NCI-H524 treated with DMSO at 0.1 percent for 48 hours (cell line): ENCODE measurements around the gene C3.

Source experiments
- DNase-seq: peaks from one replicate; lab custom pipeline; 2025; lab: John Stamatoyannopoulos, UW

The C3 gene

DNA sequence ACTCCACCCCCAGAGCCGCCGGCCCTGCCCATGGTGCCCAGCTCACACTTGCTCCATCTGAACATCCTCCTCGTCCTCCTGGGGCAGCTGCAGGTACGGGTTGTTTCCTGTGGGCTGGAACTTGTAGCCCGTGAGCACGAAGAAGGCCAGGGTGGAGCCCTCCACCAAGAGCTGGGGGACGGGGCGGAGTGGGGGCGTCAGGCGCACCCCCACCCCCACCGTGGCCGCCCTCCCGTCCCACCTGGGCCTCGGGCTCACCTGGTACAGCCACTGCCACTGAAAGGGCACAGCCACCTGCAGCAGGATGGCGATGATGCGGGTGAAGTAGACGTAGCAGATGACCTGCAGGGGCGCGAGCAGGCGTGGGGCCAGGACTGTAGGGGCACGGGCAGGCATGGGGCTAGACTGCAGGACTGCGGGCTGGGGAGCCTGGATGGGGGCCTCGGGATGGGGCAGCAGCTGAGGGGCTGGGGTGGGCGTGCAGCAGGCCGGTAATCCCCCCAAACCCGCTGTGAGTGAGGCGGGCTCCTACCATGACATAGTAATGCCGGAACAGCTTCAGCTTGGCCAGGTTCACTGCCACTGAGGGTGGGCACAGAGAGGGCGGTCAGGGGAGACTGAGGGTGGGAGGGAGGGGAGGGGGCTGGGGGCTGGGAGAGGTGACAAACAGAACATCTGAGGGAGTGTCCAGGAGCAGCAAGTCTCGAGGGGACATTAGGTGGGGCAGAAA is 10.7 kb upstream of the C3 start:
- DNase-seq, result no peak

DNA sequence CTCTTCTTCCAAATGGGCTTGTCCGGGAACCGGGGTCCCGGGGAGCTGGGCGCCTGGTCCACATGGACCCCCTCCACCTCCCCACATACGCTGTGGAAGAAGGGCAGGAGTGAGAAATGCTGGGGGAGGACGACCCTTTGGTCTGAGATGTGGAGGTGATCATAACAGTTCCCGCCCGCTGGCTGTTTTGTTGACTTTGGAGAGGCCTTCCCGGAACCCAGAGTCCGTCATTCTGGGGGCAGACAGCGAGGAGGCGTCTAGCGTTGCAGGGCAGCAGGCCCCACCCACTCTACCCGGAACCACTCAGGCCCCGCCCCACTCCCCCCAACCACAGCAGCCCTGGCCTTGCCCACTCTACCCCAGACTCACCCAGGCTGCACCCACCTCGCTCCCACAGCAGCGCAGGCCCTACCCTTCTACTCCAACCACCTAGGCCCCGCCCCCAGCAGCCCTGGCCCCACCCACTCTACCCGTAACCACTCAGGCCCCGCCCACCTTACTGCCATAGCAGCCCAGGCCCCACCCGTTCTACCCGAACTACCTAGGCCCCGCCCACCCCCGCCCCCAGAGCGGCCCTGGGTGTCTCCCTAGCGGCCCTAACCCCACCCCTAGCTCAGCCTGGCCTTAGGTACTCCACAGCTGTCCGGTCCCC is 9.8 kb upstream of the C3 start:
- DNase-seq, result no peak

DNA sequence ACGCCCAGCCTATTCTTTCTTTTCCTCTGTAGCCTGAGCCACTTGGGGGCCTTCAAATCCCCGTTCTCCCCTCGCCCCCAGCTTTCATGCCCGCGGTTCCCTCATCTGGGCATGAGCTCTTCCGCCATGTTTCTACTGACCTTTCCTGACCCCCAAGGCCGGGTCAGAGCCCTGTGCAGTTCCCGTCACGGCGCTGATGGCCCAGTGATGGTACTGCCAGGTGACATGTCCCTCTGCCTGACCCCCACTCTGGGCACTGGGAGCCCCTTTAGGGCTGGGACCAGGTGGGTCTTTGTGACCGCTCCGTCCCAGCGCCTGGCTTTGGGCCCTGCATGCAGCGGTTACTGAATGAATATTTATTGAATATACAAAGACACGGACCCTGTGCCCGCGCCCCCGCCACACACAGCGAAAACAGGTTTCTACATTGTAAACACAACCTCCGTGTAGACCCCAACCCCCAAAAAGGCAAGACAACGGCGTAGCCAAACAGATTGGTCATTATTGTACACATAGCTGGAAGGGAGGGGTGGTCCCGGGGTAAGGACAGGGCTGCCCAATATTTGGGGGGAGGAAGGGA is 9.2 kb upstream of the C3 start:
- DNase-seq, result no peak

DNA sequence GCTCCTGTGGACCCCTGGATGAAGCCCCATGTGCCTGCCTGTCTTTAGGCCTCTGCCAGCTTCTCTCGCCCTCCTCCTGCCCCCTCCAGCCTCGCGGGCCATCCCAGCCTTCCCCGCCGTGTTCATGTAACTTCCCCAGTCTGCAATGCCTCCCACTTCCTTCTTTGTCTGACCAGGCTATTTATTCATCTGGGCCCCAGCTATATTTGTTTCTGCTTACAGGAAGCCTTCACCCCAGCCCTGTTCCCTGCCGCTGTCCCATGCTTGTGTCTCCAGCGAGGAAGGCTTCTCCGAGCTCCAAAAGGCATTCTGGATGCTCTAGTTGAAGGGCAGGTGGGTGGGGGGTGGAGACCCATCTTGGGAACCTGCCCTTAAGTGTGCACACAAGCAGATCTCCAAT is 7.9 kb upstream of the C3 start:
- DNase-seq, result no peak

DNA sequence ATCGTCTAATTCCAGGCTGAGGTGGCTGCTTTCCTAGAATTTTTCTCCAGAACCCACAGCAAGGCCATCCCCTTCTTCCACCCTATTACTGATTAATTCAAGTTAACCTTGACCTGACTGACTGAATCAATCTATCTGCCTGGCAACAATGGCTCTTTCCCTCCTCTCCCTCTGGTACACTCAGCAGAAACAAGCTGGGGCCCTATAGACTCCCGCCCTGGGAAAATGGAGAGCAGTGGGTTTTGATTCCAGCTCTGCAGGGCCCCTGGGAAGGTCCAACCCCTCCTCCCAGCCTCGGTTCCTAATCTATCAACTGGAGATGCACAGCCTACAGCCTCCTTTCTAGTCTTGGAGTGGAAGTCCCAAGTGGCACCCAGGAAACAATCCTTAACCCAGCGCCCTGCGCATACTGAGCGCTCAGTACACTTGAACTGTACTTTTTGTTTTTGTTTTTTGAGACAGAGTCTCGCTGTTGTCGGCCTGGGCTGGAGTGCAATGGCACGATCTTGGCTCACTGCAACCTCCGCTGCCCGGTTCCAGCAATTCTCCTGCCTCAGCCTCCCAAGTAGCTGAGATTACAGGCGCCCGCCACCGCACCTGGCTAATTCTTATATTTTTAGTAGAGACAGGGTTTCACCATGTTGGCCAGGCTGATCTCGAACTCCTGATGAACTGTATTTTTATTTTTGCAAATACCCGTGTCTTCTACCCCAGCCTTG is 5.2 kb upstream of the C3 start:
- no peak for DNase-seq

DNA sequence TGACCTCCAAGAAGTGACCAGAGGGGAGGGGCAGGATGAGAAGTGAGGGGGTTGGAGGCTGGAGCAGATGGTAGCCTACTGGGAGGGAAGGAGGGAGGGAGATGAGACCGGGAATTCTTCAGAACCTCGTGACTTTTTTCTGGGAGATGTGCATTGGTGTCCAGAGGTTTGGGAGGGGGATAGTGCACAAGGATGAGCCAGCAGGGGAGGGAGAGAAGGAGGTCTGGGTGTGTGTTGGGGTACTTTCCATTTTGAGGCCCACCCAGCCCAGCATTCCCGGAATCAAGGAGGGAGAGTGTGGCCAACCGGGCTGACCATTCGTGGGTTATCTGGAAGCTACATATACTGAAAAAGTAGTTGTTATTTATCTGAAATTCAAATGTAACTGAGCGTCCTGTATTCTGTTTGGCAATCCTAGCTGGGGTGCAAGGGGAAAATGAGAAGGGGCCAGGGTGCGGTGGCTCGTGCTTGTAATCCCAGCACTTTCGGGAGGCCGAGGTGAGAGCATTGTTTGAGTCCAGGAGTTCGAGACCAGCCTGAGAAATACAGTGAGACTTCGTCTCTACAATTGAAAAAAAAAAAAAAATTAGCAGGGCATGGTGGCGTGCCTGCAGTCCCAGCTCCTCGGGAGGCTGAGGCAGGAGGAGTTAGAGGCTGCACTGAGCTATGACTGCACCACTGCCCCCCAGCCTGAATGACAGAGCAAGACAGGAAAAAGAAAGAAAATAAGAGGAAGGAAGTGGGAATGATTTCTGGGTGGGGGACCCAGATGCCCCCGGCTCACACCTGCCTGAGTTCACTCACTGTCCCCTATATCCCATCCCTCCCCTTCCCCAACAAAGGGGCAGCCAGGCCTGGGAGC is 4.4 kb upstream of the C3 start:
- no peak for DNase-seq

DNA sequence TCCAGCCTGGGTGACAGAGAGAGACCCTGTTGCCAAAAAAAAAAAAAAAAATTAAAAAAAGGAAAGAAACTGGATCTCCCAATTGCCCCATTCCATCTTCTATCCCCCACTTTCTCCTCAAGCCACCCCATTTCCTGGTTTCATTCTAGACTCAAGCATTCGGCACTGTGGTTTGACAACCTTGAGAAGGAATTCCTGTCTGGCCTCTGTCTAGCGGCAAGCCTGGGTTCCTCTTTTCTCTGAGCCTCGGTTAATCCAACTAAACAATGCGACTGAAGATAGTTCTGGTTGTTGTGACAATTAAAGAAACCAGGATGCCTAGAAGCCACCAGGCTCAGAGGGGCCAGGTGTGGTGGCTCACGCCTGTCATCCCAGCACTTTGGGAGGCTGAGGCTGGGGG is 3.3 kb upstream of the C3 start:
- DNase-seq, result no peak

DNA sequence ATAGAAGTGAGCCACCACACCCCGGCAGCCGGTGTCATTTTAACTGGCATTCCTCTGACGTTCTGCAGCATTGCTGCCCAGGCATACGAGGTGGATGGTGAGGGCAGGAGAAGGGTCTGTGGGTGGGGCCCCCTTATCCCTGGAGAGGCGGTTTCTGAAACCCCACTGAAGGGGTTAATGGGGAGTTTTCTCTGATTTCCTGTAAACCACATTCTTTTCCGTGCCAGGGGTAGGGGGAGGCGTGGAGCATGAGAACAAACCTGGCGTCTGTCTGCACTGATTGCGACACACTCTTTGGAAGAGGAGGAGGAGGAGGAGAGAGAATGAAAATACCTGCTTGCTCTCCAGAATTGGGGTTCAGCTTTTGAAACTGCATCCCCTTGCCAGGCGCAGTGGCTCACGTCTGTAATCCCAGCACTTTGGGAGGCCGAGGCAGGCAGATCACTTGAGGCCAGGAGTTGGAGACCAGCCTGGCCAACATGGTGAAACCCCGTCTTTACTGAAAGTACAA is 2.7 kb upstream of the C3 start:
- DNase-seq, result no peak

DNA sequence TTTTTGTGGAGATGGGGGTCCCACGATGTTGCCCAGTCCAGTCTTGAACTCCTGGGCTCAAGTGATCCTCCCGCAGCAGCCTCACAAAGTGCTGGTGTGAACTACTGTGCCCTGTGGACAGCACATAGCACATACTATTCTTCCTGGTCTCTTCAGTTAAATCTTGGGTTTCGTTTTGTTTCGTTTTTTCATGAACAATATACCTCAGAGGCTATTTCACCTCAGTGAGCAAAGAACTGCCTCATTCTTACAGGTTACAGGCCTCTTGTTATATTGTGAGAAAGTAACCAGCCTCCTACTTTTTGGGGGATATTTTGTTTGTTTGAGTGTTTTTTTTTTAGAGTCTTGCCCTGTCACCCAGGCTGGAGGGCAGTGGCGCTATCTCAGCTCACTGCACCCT is 1.3 kb upstream of the C3 start:
- no peak for DNase-seq

DNA sequence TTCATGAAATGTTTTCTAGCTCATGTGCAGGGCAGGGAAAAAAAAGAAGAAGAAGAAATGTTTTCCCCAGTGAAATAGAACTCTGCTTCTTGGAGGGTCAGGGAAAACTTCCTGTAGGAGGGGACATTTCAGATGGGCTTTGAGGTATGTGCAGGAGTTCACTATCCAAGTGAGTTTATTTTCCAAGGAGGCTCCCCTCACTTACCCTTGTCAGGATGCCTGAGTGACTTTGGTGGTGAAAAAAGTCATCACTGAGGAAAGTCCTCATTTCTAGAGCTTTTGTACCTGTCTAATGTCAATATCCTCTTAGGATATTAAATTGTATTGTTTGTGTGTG is 656 bp upstream of the C3 start:
- DNase-seq, result no peak

DNA sequence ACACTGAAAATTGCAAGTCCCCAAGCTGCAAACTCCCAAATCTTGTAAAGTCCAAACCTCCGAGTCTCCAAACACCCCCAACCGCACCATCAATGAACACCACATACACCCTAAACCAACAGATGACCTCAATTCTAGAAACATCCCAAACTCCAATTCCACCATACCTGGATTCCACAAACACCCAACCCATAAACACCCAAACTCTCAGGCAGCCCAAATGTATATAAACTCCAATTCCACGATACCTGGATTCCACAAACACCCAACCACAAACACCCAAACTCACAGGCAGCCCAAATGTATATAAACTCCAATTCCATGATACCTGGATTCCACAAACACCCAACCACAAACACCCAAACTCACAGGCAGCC is 470 bp downstream of the C3 start:
- no peak for DNase-seq

DNA sequence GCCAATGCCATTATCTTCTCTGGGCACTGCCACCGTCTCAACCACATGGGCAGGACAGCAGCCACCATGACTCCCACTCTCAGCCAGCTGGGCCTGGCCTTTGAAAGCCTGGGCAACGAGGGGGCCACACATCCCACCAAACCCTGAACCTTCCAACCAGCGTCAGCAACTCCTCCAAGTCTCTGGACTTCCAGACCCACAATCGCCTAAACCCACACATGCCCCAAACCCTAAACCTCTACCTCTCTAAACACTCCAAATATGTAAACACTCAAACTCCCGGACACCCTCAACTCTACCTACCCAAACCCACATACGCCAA is 949 bp downstream of the C3 start:
- no peak for DNase-seq

DNA sequence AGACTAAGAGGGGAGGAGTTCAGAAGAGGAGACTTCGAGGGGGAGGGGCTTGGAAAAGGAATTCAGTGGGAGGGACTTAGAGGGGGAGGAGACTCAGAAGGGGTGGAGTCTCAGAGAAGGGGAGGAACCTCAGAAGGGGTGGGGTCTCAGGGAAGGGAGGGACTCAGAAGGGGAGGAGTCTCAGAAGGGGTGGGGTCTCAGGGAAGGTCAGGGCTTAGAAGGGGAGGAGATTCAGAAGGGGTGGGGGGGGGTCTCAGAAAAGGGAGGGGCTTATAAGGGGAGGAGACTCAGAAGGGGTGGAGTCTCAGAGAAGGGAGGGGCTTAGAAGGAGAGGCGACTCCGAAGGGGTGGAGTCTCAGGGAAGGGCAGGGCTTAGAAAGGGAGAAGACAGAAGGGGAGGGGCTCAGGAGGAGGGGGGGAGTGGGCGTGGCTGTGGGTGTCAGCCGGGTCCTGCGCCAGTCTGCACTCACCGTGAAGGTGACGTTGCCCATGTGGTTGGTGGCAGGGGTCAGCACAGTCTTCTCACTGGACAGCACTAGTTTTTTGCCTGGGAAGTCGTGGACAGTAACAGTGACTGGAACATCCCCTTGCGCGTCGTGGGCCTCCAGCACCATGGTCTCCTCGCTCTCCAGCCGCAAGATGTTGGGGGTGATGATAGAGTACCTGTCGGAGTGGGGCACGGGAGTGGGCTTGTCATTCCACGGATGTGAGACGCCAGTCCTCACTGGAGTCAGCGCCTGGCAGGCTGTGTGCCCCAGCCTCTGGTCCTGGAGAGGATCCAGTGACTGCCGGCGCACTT is 1.5 kb downstream of the C3 start:
- no peak for DNase-seq

DNA sequence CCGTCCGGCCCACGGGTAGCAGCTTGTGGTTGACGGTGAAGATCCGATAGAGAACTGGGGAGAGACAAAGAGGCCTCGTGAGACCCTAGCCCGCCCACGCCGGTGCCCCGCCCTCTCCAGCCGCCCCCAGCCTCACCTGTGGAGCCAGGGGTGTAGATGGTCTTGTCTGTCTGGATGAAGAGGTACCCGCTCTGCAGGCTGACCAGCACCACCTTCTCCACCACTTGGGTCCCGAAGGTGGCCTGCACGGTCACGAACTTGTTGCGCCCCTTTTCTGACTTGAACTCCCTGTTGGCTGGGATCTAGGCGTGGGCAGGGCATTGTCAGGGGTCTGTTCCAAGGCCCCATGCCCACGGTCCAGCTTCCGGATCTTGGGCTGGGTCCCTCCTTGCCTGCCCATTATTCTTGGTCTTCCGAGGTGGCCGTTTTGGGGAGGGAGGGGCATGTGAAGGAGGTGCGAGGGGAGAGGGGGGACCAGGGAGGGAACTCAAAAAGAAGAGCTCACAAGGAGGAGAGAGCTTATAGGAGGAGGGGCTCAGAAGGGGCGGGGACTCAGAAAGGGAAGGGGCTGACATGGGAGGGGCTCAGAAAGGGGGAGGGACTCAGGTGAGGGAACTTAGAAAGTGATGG is 2.2 kb downstream of the C3 start:
- DNase-seq, result no peak

DNA sequence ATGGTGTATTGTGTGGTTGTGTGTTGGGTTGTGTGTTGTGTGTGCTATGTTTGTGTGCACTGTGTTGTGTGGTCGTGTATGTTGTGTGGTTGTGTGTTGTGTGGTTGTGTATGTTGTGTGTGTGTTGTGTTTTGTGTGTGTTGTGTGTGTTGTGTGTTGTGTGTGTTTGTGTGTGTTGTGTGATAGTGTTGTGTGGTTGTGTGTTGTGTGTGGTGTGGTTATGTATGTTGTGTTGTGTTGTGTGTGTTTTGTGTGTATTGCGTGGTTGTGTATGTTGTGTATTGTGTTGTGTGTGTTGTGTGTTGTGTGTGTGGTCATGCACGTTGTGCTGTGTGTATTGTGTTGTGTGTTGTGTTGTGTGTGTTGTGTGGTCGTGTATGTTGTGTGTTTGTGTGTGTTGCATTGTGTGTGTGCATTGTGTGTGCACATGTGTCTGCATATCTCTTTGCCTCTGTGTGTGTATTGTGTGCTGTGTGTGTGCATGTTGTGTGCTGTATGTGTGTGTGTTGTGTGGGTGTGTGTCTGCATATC is 2.9 kb downstream of the C3 start:
- no peak for DNase-seq

DNA sequence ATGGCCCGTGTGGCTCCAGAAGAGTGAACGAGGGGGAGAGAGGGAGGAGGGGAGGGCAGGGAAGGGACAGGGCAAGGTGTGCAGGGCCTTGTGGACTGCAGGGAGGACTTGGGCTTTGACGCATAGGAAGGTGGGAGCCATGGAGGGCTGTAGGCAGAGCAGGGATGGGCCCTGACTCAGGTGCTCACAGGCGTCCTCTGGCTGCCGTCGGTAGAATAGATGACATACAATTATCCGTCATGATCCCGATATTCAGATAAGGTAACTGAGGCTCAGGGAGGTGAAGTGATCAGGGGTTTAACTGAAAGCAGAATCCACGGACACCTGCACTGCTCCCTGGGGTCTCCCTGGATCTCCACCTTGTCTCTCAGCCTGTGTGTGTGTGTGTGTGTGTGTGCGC is 3.4 kb downstream of the C3 start:
- no peak for DNase-seq

DNA sequence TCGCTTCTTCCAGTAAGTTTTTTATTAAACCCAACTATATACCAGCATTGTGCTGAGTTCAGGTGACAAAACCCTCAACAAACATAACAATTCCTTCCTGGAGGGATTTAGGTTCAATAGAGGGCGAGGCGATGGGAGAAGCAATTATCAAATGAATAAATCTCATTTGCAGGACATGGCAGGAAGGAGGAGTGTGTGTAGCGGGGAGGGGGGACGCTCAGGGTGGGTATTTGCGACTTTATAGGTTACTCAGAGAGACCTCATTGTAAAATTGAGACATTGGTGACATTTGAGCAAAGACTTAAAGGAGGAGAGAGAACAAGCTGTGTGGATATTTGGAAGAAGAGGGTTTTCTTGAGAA is 3.9 kb downstream of the C3 start:
- no peak for DNase-seq

DNA sequence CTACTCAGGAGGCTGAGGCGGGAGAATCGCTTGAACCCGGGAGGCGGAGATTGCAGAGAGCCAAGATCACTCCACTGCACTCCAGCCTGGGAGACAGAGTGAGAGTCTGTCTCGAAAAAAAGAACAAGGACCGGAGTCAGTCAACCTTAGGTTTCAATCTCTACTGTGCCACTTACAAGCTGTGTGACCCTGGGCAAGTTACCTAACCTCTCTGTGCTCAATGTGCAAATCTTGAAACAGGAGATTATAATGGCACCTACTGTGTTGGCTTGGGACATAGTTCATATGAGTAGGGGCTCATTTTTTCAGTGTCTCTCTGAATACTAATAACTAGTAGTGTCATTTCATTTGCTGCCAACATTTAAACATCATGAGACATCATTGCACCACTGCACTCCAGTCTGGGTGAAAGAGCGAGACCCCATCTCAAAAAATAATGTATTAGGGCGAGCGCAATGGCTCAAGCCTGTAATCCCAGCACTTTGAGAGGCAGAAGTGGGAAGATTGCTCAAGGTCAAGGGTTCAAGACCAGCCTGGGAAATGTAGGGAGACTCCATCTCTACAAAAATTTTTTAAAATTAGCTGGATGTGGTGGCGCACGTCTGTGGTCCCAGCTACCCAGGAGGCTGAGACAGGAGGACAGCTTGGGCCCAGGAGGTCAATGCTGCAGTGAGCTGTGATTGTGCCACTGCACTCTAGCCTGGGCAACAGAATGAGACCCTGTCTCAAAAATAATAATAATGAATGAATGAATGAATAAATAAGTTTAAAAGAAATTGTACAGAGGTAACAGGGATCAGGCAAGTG is 5.5 kb downstream of the C3 start:
- no peak for DNase-seq

DNA sequence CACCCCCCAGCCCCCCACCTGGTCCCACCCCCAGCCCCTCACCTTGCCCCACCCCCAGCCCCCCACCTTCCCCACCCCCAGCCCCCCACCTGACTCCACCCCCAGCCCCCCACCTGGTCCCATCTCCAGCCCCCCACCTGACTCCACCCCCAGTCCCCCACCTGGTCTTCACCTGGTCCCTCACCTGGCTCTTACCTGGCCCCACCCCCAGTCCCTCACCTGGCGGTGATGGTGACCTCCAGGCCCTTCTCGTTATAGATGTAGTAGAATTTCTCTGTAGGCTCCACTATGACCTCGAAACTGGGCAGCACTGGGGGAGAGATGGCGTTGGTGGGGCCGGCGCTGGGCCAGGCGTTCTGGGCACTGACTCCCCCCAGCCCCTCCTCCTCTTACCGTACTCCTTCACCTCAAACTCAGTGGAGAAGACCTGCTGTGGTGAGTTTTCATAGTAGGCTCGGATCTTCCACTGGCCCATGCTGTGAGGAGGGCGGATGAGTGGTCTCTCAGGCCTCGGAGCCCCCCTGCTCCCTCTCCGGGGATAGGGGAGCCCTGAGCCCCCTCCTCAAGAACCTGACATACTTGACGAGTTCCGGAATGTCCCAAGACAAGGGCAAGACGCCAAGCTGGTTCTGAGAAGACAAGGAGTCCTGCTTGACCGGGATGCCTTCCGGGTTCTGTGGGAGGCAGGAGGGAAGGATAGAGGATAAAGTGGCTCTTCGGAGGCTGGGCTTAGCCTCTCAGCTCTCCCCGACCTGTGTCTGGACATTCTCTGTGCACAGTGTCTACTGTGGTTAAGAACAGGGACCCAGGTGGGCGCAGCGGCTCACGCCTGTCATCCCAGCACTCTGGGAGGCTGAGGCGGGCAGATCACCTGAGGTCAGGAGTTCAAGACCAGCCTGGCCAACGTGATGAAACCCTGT is 6.4 kb downstream of the C3 start:
- DNase-seq, result no peak
